Inflammatory macrophage (primary cell): Measurements from ENCODE around the gene EYA4.
"Not testable (repeated sequence)": the region's sequence is repeated elsewhere in the genome, so short reads cannot be mapped to it uniquely, and the experiment has no call there.

Experiments
- DNase-seq, 2 donors: peaks; one replicate each; pipeline ENCODE4 v3.0.0-alpha.2; 2020 to 2022

EYA4 gene

DNA sequence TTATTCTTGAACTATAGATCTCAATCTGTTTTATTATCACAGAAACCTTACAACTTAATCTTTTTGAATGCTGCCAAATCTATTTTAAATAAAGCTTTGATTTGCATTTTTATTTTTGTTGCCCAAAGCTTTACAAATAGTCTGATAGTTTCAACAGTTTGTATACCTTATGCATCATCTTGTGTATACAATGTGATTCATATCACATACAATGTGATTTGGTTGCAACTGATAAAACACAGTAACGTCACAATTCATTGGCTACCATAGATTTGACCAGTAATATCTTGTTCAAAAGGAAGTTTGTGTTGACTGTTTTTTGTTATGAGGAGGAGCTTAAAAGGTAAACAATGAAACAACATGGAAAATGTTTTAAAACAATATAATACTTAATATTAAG is 110.9 kb downstream of the EYA4 start:
- DNase-seq = no peak

DNA sequence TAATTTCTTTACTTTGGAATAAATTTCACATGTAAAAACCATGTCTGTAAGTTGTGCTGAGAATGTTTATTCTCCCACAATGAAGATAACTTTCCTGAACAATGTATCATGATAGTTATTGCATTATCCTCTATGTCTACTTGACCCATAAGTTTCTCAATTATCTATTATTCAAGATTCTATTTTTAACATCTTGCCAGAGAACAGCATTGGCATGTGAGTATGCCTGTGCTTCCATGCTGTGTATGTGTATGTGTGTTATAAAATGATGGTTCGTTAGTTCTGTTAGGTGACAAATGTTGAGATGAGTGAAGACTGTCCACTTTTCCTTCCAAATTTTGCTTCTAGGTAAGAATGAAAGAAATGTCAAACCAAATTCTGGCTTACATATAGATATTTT is 111.9 kb downstream of the EYA4 start:
- no peak for DNase-seq

DNA sequence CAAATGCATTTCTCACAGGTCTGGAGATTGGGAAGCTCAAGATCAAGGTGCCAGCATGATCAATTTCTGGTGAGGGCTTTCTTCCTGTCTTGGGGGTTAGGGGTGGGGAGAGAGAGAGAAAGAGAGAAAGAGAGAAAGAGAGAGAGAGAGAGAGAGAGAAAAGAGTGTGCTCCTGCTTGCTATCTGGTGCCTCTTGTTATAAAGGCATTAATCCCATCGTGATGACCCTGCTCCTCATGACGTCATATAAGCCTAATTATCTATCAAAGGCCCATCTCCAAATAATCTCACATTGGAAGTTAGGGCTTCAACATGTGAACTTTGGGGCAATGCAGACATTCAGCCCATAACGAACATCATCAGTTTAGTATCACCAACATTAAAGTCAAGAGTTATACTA is 114.8 kb downstream of the EYA4 start:
- no peak for DNase-seq

DNA sequence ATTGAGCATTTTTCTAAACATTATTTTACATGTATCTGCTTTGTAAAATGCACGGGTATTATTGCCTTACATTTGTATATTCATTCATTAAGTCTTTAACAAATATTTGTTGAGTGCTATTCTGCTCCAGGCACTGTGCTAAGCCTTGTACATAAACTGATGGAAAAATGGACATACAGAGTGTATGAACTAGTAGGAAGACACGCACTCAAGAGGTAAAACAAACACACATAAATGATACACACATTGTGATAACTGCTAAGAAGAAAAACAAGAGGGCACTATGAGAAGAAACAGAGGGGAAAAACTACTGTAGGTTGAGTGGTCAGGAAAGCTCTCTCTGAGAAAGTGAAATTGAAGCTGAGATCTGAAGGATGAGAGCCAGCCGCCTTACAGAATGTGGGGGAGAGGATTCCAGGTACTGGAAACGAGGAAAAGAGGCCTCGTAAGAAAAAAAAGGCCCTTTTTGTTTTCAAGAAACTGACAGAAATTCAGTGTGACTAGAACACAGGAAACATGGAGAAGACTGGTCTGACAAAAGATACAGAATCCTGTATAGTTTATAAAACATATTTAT is 117.5 kb downstream of the EYA4 start:
- no peak for DNase-seq

DNA sequence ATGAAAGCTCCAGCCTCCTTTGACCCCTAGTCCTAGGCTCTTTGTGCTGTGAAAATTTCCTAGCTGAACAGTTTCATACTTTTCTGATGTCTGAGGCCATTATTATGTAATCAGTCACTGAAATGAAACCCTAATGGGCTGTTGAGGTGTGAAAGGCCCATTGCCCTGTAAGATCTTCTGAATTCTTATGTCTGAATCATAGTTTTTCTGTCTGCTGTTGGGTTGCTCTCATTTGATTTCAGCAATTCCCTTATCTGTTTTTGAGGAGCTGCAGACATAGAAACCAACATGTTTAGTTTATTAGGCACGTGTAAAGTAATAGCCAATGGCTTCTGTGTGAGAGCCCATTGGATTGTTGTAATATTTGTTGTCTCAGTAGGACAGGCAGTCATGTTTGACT is 118.1 kb downstream of the EYA4 start:
- no peak for DNase-seq

DNA sequence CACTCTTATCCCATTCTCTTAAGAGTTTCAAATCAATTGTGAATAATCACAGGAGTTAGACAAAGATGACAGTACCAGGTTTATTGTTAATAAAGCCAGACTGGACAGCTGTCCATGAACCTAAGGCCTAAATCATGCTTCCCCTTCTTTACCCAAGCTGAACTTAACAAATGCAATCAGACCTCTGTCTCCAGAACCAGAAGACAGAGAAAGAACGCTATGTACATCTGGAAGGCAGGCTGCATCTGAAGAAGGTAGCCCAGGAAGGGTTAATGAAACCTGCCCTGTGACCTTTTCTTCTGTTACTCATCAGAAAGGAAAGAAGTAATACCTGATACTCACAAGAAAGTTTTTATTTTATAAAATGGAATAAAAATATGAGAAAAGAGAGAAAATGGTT is 118.6 kb downstream of the EYA4 start:
- no peak for DNase-seq

DNA sequence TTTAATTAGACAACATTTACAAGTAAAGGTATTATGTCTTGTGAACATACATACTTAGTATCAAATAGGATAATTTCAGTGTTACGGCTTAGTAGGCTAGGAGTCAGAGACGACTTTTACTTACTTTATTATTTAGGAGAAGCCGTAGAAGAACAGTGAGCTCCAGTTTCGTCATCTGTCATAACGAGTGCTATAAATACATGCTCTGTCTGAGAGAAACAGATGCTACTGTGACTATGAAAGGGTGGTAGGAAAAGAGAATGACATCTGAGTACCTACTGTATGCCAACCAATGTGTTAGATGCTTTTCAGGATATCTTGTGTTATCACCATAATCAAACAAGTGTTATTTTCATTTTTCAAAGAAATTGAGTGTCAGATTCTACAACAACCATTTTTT is 119.0 kb downstream of the EYA4 start:
- no peak for DNase-seq

DNA sequence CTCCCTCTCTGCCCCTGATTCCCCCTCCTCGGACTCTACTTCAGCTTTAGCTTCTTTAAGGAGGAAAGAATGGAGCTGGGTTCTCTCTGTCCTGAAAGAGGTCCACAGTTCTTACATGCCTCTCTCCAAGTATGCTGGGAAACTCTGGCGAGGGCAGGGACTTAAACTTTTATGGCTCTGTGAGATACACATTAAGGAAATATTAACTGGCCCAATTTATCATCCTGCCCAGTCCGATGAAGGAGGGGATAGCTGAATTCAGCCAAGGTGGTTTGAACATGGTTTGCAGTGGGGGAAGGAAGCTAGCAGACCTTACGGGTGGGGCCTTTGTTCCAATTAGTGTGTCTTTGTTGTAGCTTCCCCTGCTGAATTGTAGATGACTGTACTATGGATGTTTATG is 121.7 kb downstream of the EYA4 start:
- DNase-seq = no peak

DNA sequence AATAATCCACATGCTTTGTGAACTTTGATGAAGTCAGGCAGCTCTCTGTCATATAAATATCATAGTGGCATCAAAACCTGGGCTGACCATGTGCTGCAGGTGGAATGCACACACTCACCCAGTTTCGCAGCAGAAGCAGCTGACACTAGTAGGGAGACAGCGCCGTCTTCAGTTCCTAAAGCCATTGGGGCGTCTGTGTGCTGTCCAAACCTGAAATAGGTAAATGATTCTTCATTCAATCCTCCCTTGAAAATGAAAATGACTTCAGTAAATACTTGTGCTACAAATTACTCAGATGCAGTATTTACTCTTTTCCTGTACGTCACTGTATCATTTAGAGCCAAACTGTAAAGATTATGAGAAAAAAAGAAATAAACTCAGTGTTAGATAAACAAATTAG is 127.5 kb downstream of the EYA4 start:
- no peak for DNase-seq

DNA sequence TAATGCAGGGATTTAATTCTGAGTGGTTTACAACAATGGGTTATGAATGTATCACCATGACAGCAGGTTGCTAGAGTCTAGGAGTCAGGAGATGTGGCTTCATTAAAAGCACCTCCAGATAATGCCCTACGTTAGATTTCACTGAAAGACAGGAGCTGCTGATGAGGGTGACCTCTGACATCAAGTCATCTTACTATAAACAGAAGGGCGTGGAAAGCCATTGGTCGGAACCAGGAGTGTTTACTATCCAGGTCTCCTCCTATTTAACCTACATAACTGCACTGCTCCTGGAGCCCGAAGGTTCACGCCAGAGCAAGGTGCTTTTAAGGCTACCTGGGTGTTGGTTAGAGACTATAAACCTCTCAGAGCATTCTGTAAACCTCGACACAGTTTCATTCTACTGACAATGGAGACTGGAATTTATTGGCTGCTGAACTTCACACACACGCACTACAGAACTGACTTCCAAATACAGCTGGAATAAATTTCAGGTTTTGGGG is 128.7 kb downstream of the EYA4 start:
- no peak for DNase-seq

DNA sequence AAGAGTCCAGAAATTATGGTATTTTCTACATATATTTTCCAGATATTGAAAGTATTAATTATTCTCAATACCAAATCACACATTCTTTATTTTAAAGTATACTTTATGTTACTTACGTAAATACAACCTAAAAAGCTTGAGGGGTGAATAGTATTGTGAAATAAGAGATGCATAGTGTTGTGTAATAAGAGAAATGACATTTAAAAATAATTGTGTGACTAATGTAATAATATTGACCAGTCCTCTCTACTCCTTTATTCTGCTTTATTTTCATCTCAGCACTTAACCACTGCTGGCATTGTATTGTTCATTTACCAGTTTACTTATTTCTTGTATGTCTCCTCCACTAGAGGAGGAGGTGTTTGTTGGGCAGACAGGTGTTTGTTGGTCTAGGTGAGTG is 135.6 kb downstream of the EYA4 start:
- DNase-seq = no peak

DNA sequence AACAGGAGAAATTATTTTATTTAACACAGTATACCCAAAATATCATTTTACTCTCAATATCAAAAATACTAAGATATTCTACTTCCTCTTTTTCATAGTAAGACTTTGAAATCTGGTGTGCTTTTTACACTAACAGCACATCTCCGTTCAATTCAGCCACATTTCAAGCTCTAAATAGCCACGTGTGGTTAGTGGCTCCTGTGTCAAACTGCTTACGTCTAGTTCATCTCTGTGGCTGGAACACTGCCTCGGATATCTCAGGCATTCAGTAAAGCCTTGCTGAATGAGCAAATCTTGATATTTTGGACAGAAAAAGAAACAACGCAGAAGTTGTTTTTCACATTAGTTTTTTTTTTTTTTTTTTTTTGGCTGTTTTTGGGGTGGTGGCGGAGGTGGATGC is 136.1 kb downstream of the EYA4 start:
- DNase-seq = no peak

DNA sequence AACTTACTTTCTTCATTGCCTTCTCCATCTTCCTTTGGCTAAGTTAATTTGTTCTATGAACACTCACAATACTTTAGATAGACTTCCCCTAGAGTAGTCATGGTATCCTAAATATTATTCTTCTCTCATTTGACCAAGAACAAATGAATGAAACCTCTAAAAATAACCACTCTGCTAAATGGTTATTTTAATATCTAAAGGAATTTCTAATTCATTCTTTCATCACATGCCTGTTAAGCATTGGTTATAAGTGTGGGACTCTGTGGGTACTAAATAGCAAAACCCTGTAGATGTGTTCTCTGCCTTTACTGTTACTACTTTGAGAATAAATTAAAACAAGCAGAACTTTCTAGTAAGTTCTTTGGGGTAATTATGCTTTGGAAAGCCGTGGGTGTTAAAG is 138.9 kb downstream of the EYA4 start:
- DNase-seq = no peak

DNA sequence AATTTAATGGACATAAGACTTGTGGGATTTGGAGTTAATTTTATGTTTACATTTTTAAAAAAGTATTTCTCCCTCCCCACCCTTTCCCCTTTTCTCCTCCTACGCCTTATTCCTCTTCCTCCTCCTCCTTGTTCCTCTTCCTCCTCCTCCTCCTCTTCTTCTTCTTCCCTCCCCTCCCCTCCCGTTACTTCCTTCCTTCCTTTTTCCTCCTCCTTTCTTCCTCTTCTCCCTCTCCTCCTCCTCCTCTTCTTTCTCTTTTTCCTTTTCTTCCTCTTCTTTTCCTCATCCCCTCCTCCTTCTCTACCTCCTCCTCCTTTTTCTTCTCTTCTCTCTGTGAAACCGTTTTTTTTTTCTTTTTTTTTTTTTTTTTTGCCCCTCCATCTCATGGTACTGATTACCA is 139.6 kb downstream of the EYA4 start:
- no peak for DNase-seq

DNA sequence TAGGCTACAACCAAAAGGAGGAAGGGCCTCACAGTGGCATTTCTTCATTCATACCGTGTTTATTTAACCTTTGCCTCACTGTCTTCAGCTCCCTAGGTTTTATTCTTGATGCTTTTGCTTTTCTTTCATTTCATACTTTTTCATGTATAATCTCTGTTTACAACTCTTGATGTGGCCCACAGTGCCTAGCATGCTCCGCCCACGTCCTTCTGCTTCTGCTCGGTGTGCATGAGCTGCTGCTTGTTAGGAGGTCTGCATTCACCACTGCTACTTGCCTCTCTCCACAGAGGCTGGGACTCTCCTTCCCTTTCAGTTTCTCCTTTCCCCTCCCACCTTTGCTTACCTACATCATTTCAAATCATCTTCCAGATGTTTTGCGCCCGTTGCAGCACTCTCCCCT is 147.6 kb downstream of the EYA4 start:
- no peak for DNase-seq

DNA sequence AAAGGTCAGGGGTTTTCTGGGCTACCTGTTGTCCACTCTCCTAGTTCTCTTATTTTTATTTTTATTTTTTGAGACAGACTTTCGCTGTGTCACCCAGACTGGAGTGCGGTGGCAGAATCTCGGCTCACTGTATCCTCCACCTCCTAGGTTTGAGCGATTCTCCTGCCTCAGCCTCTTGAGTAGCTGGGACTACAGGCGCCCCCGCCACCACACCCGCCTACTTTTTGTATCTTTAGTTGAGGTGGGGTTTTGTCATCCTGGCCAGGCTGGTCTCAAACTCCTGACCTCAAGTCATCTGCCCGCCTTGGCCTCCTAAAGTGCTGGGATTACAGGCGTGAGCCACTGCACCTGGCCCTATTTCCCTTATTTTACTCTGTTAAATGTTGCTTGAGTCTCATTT is 149.0 kb downstream of the EYA4 start:
- no peak for DNase-seq

DNA sequence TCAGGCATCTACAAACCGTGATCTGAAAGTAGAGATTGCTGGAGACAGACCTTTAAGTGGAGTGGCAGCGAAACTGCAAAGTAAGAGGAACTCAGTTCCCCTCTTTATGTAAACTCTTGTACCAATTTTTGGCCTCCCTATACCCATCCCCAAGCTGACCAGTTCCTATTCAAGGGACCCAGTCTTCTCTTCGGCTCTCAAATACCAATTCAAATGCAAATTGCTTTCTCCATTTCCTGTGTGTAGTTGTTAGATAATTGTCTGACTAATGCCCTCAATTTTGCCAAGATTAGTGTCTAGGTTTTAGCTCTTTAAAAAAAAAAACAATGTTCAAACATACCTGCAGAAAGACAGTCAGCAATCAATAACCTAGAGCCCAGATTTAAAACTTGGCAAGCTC is 150.9 kb downstream of the EYA4 start:
- no peak for DNase-seq

DNA sequence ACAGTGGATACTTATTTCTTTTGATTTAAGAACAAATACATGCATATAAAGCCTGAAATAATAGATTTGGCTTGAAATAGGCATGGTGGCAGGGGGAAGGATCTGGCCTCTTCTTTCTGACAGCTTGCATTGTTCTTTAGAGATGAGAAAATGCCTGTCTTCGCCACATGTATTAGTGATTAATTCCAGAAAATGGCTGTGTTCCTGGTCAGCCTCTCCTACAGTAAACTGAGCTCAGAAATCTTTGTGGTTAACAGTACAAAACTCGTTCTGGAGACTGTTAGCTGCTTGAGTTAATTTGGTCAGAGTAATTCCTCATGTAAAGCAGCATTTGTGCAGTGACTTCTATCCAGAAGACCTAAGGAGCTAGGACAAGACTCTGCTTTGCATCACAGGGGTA is 151.5 kb downstream of the EYA4 start:
- DNase-seq = no peak

DNA sequence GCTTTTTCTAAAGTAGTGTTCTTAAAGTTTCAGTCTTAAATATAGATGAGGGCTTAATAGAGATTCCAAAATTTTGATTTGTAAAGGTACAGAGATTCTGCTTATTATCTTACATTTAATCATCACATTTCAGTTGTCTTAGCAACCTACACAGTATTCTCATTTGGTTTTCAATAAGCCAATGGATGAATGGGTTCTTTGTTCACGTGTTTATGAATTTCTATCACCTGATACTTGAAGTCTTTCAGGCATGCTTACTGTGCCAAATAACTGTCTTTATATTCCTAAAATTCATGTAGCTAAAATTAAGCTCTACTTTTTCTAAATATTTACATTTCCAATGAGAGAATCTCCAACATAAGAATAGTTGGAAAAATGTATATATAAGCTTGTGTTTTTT is 152.7 kb downstream of the EYA4 start:
- no peak for DNase-seq

DNA sequence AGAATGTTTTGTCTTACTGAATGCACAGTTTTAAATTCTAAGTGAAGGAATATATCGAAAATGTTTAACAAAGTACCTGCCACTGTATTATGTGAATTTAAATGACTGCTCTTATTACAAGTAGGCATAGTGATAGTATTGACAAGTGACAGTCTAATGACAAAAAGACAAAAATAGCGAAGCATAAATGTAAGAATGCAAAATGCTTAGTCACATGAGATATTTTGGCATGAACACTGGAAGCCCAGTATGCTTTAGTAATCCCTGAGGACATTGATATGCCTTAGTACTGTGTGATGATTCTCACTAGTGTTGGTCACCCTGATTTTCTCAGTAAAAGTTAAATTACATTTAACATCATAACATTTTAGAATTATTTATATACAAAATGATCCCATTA is 153.5 kb downstream of the EYA4 start:
- DNase-seq = no peak

DNA sequence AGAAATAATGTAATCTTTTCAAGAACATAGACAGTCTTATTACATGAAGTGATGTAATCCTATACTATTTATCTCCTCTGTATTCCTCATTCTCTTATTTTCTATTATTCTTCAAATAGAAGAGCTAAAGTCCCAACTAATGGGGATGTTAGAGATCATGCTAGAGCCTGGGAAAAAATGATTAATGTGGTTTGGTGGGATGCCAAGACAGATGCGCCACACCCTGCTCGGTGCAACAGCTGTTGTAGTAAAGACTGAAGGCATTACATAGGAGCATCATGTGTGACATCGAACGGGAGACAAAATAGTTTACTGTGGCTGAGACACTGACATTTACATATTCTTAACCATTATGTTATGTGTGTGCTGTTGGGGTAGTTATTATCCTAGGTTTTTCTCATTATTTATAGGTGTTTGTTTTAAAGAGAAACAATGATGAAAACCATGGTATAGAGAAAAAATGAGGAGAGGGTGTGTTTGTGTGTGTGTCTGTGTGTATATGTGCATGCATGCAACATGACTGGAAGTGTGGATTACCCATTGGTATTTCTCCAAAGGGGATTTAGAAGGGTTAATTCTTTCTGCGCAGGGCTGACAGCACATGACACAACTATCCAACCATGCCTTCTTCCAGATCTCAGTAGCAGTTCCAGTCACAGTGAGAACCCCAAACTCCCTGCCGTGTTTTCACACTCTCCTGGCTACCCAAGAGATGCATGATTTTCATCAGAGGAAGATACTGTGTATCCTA is 155.3 kb downstream of the EYA4 start:
- DNase-seq = no peak

DNA sequence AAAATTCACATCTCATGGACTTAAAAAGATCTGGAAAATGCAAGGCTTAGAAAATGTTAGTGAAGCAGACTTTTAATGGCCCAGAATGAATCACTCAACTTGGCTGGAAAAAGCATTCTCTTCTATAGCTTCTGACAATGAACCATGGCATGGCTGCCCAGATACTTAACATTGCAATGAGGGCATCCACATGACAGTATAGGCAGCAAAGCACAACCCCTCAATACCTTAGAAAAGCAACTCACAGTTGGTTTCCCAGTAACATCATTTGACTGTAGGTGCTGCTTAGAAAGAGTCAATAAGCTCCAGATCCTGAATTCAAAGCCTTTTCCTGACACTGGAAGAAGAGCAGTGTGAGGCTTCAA is 155.8 kb downstream of the EYA4 start:
- no peak for DNase-seq

DNA sequence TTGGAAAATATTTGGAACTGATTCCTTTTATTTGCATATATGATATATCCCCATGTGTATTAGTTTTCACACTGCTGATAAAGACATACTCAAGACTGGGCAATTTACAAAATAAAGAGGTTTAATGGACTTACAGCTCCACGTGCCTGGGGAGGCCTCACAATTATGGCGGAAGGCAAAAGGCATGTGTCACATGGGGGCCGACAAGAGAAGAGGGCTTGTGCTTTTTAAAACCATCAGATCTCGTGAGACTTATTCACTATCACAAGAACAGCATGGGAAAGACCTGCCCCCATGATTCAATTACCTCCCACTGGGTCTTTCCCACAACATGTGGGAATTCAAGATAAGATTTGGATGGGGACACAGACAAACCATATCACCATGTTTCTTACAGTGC is 156.4 kb downstream of the EYA4 start:
- DNase-seq = not testable (repeated sequence)

DNA sequence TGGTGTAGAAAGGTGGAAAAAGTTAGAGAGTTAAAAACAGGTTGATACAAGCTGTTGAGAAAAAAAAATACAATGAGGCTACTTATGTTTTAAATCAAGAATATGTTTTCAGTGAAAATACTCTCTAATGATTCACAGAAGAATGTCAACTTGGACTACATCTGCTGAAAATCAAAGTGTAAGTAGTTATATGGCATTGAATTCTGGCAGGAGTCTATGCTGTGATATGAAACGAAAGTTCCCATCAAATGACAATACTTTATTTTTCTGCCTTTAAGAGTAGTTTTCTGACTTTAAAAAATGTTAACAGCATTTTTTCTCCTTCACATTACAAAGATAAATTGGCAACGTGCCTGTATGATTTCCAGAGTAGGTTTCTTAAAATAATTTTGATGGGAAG is 158.3 kb downstream of the EYA4 start:
- no peak for DNase-seq

DNA sequence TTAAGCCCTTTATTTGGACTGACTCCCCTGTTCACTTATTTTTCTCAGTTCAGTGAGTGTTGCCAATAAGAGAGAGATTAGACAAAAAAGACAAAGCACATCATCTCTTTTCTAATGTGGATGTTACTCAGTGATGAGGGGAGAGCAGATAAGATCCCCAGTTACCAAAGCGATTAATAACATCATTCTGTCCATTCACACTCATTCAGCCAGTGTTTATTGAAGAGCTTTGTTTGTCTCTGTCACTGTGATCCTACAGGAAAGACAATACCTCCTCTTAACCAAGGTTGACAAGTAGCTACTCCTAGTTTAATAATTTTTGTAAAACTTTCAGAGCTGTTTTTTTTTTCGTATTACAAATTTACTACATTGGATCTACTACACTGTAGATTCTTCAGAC is 163.0 kb downstream of the EYA4 start:
- DNase-seq = no peak
